8988T (cell line): ENCODE measurements around the gene CTNND2.

ENCODE experiments used
- DNase-seq: peaks from one replicate; pipeline ENCODE4 v3.0.0; 2011

Gene CTNND2

GRCh38 chr5:11904265-11904906 lies at the start of gene CTNND2:
Gene CTNND2 (minus strand): TSS chr5:11904446. CDS start chr5:11903853, 593 bp downstream.
- no peak for DNase-seq

GRCh38 chr5:11946317-11946716 lies 42.1 kb upstream of the CTNND2 start:
- DNase-seq: no peak

GRCh38 chr5:11941566-11941965 lies 37.3 kb upstream of the CTNND2 start:
- no peak for DNase-seq

- no peak for DNase-seq
Observed at GRCh38 chr5:11931638-11932037, 27.4 kb upstream of the CTNND2 start.

GRCh38 chr5:11928909-11929308 lies 24.7 kb upstream of the CTNND2 start:
- no peak for DNase-seq

- no peak for DNase-seq
Observed at GRCh38 chr5:11925701-11926100, 21.5 kb upstream of the CTNND2 start.

GRCh38 chr5:11922394-11922793 lies 18.1 kb upstream of the CTNND2 start:
- no peak for DNase-seq

GRCh38 chr5:11918463-11919045 lies 14.3 kb upstream of the CTNND2 start:
- DNase-seq: no peak

GRCh38 chr5:11909471-11909870 lies 5.2 kb upstream of the CTNND2 start:
- DNase-seq: no peak

GRCh38 chr5:11906497-11906896 lies 2.3 kb upstream of the CTNND2 start:
- no peak for DNase-seq

- DNase-seq: no peak
Observed at GRCh38 chr5:11905206-11905605, 960 bp upstream of the CTNND2 start.

- no peak for DNase-seq
Observed at GRCh38 chr5:11903614-11904264, 507 bp downstream of the CTNND2 start.

GRCh38 chr5:11903121-11903613 lies 1.1 kb downstream of the CTNND2 start:
- DNase-seq: no peak

GRCh38 chr5:11902201-11902619 lies 2.0 kb downstream of the CTNND2 start:
- DNase-seq: no peak

- DNase-seq: no peak
Observed at GRCh38 chr5:11898787-11899186, 5.5 kb downstream of the CTNND2 start.

- DNase-seq: no peak
Observed at GRCh38 chr5:11897781-11898180, 6.5 kb downstream of the CTNND2 start.

GRCh38 chr5:11894992-11895391 lies 9.3 kb downstream of the CTNND2 start:
- DNase-seq: no peak

GRCh38 chr5:11892832-11893231 lies 11.4 kb downstream of the CTNND2 start:
- no peak for DNase-seq

GRCh38 chr5:11890777-11891176 lies 13.5 kb downstream of the CTNND2 start:
- no peak for DNase-seq

GRCh38 chr5:11888221-11888620 lies 16.0 kb downstream of the CTNND2 start:
- DNase-seq: no peak

GRCh38 chr5:11878814-11879213 lies 25.4 kb downstream of the CTNND2 start:
- no peak for DNase-seq

- DNase-seq: no peak
Observed at GRCh38 chr5:11873587-11873986, 30.7 kb downstream of the CTNND2 start.

GRCh38 chr5:11869203-11869602 lies 35.0 kb downstream of the CTNND2 start:
- DNase-seq: no peak

- DNase-seq: no peak
Observed at GRCh38 chr5:11863911-11864310, 40.3 kb downstream of the CTNND2 start.
